Mesenchymal stem cell (in vitro differentiated cells and primary cell): Measurements from ENCODE around the gene ORMDL3.
A peak's percentile ranks its signal among the peaks of the same experiment; 100 is the strongest.

Source experiments
- DNase-seq: peaks from one replicate; pipeline ENCODE4 v3.0.0-alpha.2; 2013
- H2AFZ ChIP-seq: one replicate; pipeline ENCODE4 v1.6.1; 2013; ENCODE audit warnings: low read depth, mild to moderate bottlenecking, control low read depth, inconsistent platforms, low read length, moderate library complexity
- H2AK5ac ChIP-seq: 2 replicates; pipeline ENCODE4 v1.6.1; 2013; ENCODE audit warnings: low read length, moderate library complexity, mild to moderate bottlenecking, inconsistent platforms; ENCODE audit not compliant: severe bottlenecking
- H2BK120ac ChIP-seq: one replicate; pipeline ENCODE4 v1.6.1; 2013; ENCODE audit warnings: low read depth, mild to moderate bottlenecking, inconsistent platforms, low read length, moderate library complexity
- H2BK12ac ChIP-seq, 2 experiments: one replicate each; pipeline ENCODE4 v1.6.1; 2013; ENCODE audit warnings: inconsistent platforms in 2 of 2, low read length in 2 of 2, mild to moderate bottlenecking in 2 of 2, moderate library complexity in 2 of 2, control low read depth in 1 of 2
- H2BK15ac ChIP-seq: one replicate; pipeline ENCODE4 v1.6.1; 2013; ENCODE audit warnings: mild to moderate bottlenecking, low read depth, inconsistent platforms; ENCODE audit not compliant: poor library complexity, severe bottlenecking
- H2BK5ac ChIP-seq: 2 replicates; pipeline ENCODE4 v1.6.1; 2013; ENCODE audit warnings: low read depth, mild to moderate bottlenecking, low read length, control low read depth, inconsistent platforms; ENCODE audit not compliant: poor library complexity, severe bottlenecking
- H3K14ac ChIP-seq, 2 experiments: one replicate each; pipeline ENCODE4 v1.6.1; 2013; ENCODE audit warnings: inconsistent platforms in 2 of 2, low read length in 2 of 2, control low read depth in 1 of 2, mild to moderate bottlenecking in 1 of 2, moderate library complexity in 1 of 2
- H3K18ac ChIP-seq, 2 experiments: one replicate each; pipeline ENCODE4 v1.6.1; 2013; ENCODE audit warnings: inconsistent platforms in 2 of 2, low read length in 2 of 2, control low read depth in 1 of 2, low read depth in 1 of 2, mild to moderate bottlenecking in 1 of 2
- H3K23ac ChIP-seq, 2 experiments: one replicate each; pipeline ENCODE4 v1.6.1; 2013; ENCODE audit warnings: inconsistent platforms in 2 of 2, low read length in 2 of 2, mild to moderate bottlenecking in 2 of 2, moderate library complexity in 2 of 2, control low read depth in 1 of 2
- H3K27ac ChIP-seq: 2 replicates; pipeline ENCODE4 v1.5.1; 2013; ENCODE audit warnings: mild to moderate bottlenecking, moderate library complexity, low read length, control low read depth, inconsistent platforms; ENCODE audit not compliant: poor library complexity, severe bottlenecking
- H3K27me3 ChIP-seq, 2 experiments: 2 replicates each; pipeline versions ENCODE4 v1.6.1 to v1.7.0; 2013; ENCODE audit warnings: low read length in 2 of 2, mild to moderate bottlenecking in 2 of 2, moderate library complexity in 2 of 2, control low read depth in 1 of 2, inconsistent platforms in 1 of 2; ENCODE audit not compliant: control insufficient read depth in 1 of 2, insufficient read depth in 1 of 2
- H3K36me3 ChIP-seq, 2 experiments: 2 replicates each; pipeline versions ENCODE4 v1.6.1 to v1.7.0; 2013; ENCODE audit warnings: low read length in 2 of 2, control low read depth in 1 of 2, inconsistent platforms in 1 of 2, low read depth in 1 of 2, mild to moderate bottlenecking in 1 of 2; ENCODE audit not compliant: insufficient read depth in 2 of 2, control insufficient read depth in 1 of 2
- H3K4ac ChIP-seq, 2 experiments: one replicate each; pipeline ENCODE4 v1.6.1; 2013; ENCODE audit warnings: inconsistent platforms in 2 of 2, low read length in 2 of 2, mild to moderate bottlenecking in 2 of 2, moderate library complexity in 2 of 2, control low read depth in 1 of 2, low read depth in 1 of 2
- H3K4me1 ChIP-seq: 2 replicates; pipeline ENCODE4 v1.6.1; 2013; ENCODE audit warnings: low read depth, low read length, control low read depth; ENCODE audit not compliant: control insufficient read depth, insufficient read depth
- H3K4me2 ChIP-seq: 2 replicates; pipeline ENCODE4 v1.6.1; 2013; ENCODE audit warnings: low read length, mild to moderate bottlenecking, inconsistent platforms; ENCODE audit not compliant: poor library complexity, severe bottlenecking
- H3K4me3 ChIP-seq, 2 experiments: 2 replicates each; pipeline versions ENCODE4 v1.5.1 to v1.7.0; 2013; ENCODE audit warnings: low read length in 2 of 2, mild to moderate bottlenecking in 2 of 2, control low read depth in 1 of 2, low read depth in 1 of 2; ENCODE audit not compliant: insufficient read depth in 1 of 2
- H3K79me1 ChIP-seq: replicated peaks from 2 replicates; pipeline ENCODE4 v1.6.1; 2013; ENCODE audit warnings: mild to moderate bottlenecking, control low read depth, low read length, inconsistent platforms; ENCODE audit not compliant: poor library complexity, severe bottlenecking
- H3K9ac ChIP-seq: 2 replicates; pipeline ENCODE4 v1.7.0; 2013; ENCODE audit warnings: mild to moderate bottlenecking, low read length, moderate library complexity
- H3K9me3 ChIP-seq: 2 replicates; pipeline ENCODE4 v1.7.0; 2013; ENCODE audit warnings: mild to moderate bottlenecking, low read length; ENCODE audit not compliant: control insufficient read depth
- H4K8ac ChIP-seq: one replicate; pipeline ENCODE4 v1.6.1; 2013; ENCODE audit warnings: inconsistent platforms, mild to moderate bottlenecking, low read length, moderate library complexity
- H4K91ac ChIP-seq: one replicate; pipeline ENCODE4 v1.6.1; 2013; ENCODE audit warnings: mild to moderate bottlenecking, low read length, inconsistent platforms
- WGBS: methylation state at CpG from one replicate; pipeline ENCODE4 v1.1.7; 2013; ENCODE audit warnings: mixed read lengths; 5-methylcytosine and 5-hydroxymethylcytosine counted together

The ORMDL3 gene

GRCh38 chr17:39962642-39963220 lies 35.3 kb upstream of the ORMDL3 start, which contains the start of gene GSDMA:
GSDMA (plus strand) TSS chr17:39963004; CDS start chr17:39965688, 2,684 bp downstream.
- WGBS, result 94% methylated on average over 2 of the region's 6 CpGs

GRCh38 chr17:39960524-39961041 lies 33.2 kb upstream of the ORMDL3 start:
- peaks cover 3 to 16% of the 10 kb centered on the region in 2 experiments for H3K27me3 ChIP-seq
- no peak overlapping the region for H2BK15ac ChIP-seq
- no peak overlapping the region for H3K18ac ChIP-seq
- no peak overlapping the region for H4K91ac ChIP-seq
- WGBS, result 85% methylated on average over 8 of the region's 8 CpGs
- no peaks in the 10 kb centered on the region for H3K79me1 ChIP-seq
- H2BK12ac ChIP-seq, result no peak overlapping the region
- no peak overlapping the region for H3K4me2 ChIP-seq
- H3K4ac ChIP-seq, result no peak overlapping the region
- peaks cover 2% of the 10 kb centered on the region for H3K4me1 ChIP-seq
- H3K14ac ChIP-seq, result no peak overlapping the region
- no peak overlapping the region for H3K27ac ChIP-seq
- no peak overlapping the region for H2AFZ ChIP-seq
- no peaks in the 10 kb centered on the region for H3K9me3 ChIP-seq
- no peak overlapping the region for H2AK5ac ChIP-seq
- H3K4me3 ChIP-seq, result no peak overlapping the region
- H3K36me3 ChIP-seq, result no peaks in the 10 kb centered on the region
- H2BK5ac ChIP-seq, result no peak overlapping the region
- no peak overlapping the region for H4K8ac ChIP-seq
- no peak overlapping the region for H2BK120ac ChIP-seq
- peak overlapping the region; percentile 15 for H3K9ac ChIP-seq
- no peak for DNase-seq
- H3K23ac ChIP-seq, result no peak overlapping the region

More at GRCh38 chr17:39962642-39963220, 35.3 kb upstream of the ORMDL3 start, which contains the start of gene GSDMA:
- Histone ChIP-seq H2AK5ac (no peak within 1 kb of the TSS), H4K8ac (no peak within 1 kb of the TSS), H2AFZ (no peak within 1 kb of the TSS), H3K4me1 (peaks cover 2% of the 10 kb centered on the region), H3K23ac (no peak within 1 kb of the TSS), H3K14ac (no peak within 1 kb of the TSS), H2BK5ac (no peak within 1 kb of the TSS), H3K4ac (no peak within 1 kb of the TSS), H3K36me3 (no peaks in the 10 kb centered on the region), H3K79me1 (no peaks in the 10 kb centered on the region), H2BK120ac (no peak within 1 kb of the TSS), H3K27ac (no peak within 1 kb of the TSS), H3K27me3 (peaks cover 3 to 34% of the 10 kb centered on the region in 2 experiments), H3K4me2 (no peak within 1 kb of the TSS), H3K18ac (no peak within 1 kb of the TSS), H2BK12ac (no peak within 1 kb of the TSS), H3K4me3 (no peak within 1 kb of the TSS), H3K9me3 (no peaks in the 10 kb centered on the region), H2BK15ac (no peak within 1 kb of the TSS), H4K91ac (peak within 1 kb of the TSS; percentile 31), H3K9ac (no peak within 1 kb of the TSS)
- DNase-seq, result no peak

- H3K27me3 ChIP-seq, result peaks cover 0 to 4% of the 10 kb centered on the region in 2 experiments
- H2AK5ac ChIP-seq, result no peak overlapping the region
- no peaks in the 10 kb centered on the region for H3K79me1 ChIP-seq
- WGBS, result 100% methylated on average over 1 of the region's 4 CpGs
- H2BK120ac ChIP-seq, result no peak overlapping the region
- no peak overlapping the region for H4K8ac ChIP-seq
- H3K4me1 ChIP-seq, result peaks cover 9% of the 10 kb centered on the region
- no peak overlapping the region for H4K91ac ChIP-seq
- H3K23ac ChIP-seq, result no peak overlapping the region
- no peak for DNase-seq
- H2AFZ ChIP-seq, result no peak overlapping the region
- no peaks in the 10 kb centered on the region for H3K36me3 ChIP-seq
- no peaks in the 10 kb centered on the region for H3K9me3 ChIP-seq
- H3K27ac ChIP-seq, result no peak overlapping the region
- no peak overlapping the region for H3K4me3 ChIP-seq
- no peak overlapping the region for H3K9ac ChIP-seq
- no peak overlapping the region for H3K14ac ChIP-seq
- H3K4me2 ChIP-seq, result no peak overlapping the region
- H3K4ac ChIP-seq, result no peak overlapping the region
- no peak overlapping the region for H2BK5ac ChIP-seq
- H3K18ac ChIP-seq, result no peak overlapping the region
- no peak overlapping the region for H2BK15ac ChIP-seq
- H2BK12ac ChIP-seq, result no peak overlapping the region
Measured at GRCh38 chr17:39955726-39956225, 28.4 kb upstream of the ORMDL3 start.

- H2AK5ac ChIP-seq, result no peak overlapping the region
- no peak overlapping the region for H2BK5ac ChIP-seq
- H3K4me3 ChIP-seq, result no peak overlapping the region
- DNase-seq, result no peak
- peak overlapping the region in 1 of 2 experiments; percentile 2 for H3K14ac ChIP-seq
- H3K23ac ChIP-seq, result no peak overlapping the region
- no peak overlapping the region for H2BK12ac ChIP-seq
- no peak overlapping the region for H3K4ac ChIP-seq
- no peak overlapping the region for H2BK15ac ChIP-seq
- no peaks in the 10 kb centered on the region for H3K9me3 ChIP-seq
- 51% methylated on average over 3 of the region's 4 CpGs for WGBS
- no peak overlapping the region for H2AFZ ChIP-seq
- H4K8ac ChIP-seq, result no peak overlapping the region
- no peak overlapping the region for H3K4me2 ChIP-seq
- no peak overlapping the region for H3K9ac ChIP-seq
- no peak overlapping the region for H2BK120ac ChIP-seq
- no peak overlapping the region for H4K91ac ChIP-seq
- no peaks in the 10 kb centered on the region for H3K79me1 ChIP-seq
- H3K4me1 ChIP-seq, result peaks cover 9% of the 10 kb centered on the region
- no peaks in the 10 kb centered on the region for H3K36me3 ChIP-seq
- no peak overlapping the region for H3K18ac ChIP-seq
- peaks cover 0 to 4% of the 10 kb centered on the region in 2 experiments for H3K27me3 ChIP-seq
- no peak overlapping the region for H3K27ac ChIP-seq
Measured at GRCh38 chr17:39954876-39955275, 27.5 kb upstream of the ORMDL3 start.
